ENCODE results near the gene APPBP2.
A peak's percentile ranks its signal among the peaks of the same experiment; 100 is the strongest.
"Not testable (repeated sequence)": the region's sequence is repeated elsewhere in the genome, so short reads cannot be mapped to it uniquely, and the experiment has no call there.

APPBP2 gene

GRCh38 chr17:60525685-60526514 lies at the start of gene APPBP2:
Gene APPBP2 (minus strand): TSS chr17:60526242. CDS start chr17:60525931, 311 bp downstream.
- peak; percentile 85 to 93 (median 87) for DNase-seq

DNA sequence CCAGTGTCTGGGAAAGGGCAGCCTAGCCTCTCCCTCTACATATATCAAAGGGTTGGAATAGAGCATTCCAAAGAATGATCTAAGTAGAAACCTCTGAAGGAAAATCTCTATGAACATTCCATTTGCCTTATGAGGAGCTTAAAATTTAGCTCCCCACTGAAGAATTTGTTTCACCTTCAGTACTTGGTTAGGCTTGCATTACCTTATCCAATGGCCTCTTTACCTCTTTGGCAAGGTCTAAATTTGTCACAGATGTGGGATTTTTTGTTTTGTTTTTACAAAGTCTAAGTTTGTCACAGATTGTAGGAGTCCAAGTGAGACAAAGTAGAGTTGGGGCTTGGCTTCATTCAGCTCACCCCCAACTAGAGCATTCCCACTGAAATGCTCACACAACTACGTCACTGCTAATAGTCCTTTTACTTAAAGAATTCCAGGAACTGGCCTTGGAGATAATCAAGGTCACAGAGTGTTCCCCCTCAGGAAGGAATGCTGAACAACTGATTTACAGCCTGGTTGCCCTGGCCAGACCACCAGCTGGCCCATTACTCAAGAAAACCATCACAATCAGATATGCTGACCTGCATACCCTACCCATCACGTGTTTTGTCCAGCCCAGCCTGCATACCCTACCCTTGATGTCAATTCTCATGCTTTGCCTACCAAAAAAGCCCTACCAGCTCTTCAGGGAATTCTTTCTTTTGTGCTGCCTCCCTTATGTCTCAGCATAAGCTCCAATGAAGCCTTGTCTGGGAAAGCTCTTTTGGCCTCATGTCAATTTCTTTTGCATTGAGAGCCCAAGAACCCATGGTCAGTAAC lies 47.4 kb upstream of the APPBP2 start:
- no peak for DNase-seq

GRCh38 chr17:60565233-60565632 lies 39.2 kb upstream of the APPBP2 start:
- DNase-seq: no peak

DNA sequence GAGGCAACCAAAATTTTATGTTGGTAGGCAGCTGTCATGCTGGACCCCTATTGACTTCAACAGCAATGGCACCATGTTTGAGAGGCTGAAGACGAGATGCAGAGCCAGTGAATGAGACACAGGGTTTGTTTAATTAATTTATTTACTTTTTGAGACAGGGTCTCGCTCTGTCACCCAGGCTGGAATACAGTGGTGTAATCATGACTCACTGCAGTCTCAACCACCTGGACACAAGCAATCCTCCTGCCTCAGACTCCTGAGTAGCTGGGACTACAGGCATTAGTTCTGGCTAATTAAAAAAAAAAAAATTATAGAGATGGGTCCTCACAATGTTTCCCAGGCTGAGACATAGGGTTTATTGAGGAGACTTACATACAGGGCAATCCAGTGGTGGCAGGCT lies 37.7 kb upstream of the APPBP2 start:
- no peak for DNase-seq

DNA sequence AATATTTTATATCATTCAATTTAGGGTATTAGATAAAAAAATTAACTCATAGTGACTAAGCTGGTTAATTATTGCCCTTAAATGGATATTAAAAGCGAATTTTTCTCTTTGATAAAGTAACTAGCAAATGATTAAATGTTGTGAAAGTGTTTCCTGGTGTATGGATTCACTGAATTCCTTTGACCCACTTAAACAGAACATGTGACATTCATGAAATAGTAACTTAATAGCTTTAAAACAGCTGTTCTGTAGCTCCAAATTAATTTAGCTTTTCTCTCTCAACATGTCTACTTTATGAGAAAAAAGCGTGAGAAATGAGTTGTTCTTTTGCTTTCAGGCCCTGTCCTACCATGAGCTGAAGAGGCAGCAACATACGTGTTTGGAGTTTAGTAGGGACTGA lies 36.4 kb upstream of the APPBP2 start:
- DNase-seq: no peak

DNA sequence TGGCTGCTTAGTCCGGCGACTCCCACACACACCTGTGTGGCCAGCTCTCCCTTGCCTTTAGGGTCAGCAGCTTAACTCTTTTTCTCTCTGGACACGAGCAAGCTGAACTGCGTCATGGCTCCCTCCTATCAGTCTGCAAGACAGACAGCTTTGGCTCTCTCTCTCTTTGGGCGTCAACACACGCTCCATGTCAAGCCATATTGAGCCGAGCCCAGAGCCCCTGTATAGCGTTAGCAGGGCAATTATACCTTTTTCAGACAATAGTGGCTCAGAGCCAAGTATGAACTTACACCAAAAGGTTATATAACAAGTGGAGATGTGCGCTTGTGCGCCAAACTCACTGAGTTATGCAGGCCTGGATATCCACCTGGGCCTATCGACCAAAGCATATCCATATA lies 34.8 kb upstream of the APPBP2 start:
- no peak for DNase-seq

DNA sequence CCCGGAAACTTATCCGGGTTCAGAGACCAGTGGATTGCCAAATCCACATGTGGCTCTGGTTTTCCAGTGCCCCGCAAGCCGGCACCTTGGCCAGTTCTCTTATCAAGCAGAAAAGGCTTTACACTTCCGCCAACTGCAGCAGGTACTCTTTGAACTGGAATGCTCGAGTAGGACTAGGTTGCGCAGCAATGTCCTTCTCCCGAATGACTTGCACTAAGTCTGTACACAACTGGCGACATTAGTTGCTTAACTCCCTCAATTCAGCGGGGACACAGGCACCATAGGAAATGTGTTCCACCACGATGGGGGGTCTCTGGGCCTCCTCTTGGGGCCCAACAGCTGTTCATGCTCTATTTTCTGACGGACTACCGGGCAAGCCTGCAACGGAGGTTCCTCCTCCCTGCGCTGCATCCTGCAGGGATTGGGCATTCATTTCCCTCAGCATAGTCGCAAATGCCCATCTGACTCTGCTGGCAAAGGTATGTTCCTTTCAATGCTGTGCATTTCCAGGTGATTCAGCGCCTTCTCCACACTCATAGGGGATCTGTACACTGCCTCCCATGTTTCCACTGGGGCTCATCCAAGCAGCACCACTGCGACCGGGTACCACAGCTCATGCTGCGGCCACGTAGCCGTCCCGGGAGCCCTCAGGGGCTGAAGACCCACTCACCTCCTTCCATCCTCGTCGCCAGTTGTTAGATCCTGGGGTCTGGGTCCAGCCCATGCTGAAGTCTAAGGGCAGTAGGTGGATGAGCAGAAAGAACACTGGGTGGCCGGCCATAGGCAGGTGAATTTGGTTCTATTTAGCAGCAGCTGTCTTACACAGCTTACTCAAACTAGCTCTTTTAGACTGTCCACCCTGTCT lies 34.2 kb upstream of the APPBP2 start:
- no peak for DNase-seq

- no peak for DNase-seq
These were observed 33.6 kb upstream of the APPBP2 start for GRCh38 chr17:60559659-60559994.

DNA sequence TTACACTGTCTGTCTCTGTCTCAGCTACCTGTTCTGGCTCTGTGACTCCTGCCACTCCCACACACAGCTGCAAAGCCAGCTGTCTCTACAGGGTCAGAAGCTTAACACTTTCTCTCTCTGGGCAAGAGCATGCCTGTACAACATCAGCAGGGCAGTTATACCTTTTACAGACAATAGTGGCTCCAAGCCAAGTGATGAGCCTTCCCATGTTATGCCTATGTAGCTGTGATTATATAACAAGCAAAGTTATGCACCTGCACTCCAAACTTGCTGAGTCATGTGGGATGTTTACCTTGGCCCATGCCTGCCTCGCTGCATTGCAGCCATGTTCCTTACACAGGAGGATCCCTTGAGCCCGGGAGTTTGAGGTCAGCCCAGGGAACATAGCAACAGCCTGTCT lies 31.8 kb upstream of the APPBP2 start:
- no peak for DNase-seq

GRCh38 chr17:60555786-60556185 lies 29.7 kb upstream of the APPBP2 start:
- DNase-seq: no peak

GRCh38 chr17:60554377-60554788 lies 28.3 kb upstream of the APPBP2 start:
- no peak for DNase-seq

GRCh38 chr17:60552255-60552654 lies 26.2 kb upstream of the APPBP2 start:
- DNase-seq: not testable (repeated sequence)

DNA sequence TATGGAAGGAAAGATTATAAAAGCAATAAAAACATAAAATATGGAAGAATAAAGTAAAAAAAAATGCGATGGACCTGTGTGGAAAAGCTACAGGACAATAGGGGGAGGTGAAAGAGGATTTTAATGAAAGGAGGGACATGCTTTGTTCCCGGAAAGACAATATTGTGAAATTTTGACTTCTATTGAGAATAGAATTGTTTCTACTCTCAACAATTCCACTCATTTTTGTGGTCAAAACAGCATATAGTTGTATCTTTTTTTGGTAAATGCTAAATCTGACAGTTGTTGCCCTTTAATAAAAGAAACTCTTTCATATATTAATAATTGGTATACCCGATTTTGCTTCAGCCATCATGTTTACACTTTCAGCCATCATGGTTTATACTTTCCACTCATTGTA lies 22.9 kb upstream of the APPBP2 start:
- no peak for DNase-seq

- no peak for DNase-seq
These were observed 19.6 kb upstream of the APPBP2 start for GRCh38 chr17:60545465-60546191.

DNA sequence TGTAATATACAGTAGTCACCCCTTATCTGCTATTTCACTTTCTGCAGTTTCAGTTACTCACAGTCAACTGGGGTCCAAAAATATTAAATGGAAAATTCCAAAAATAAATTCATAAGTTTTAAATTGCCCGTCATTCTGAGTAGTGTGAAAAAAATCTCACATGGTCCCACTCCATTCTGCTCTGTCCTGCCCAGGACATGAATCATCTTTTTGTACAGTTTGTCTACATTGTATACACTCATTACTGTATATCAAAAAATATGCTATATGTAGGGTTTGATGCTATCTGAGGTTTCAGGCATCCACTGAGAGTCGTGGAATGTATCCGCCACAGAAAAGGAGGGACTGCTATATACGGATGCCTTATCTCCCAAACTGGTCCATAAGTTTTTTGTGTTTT lies 16.0 kb upstream of the APPBP2 start:
- no peak for DNase-seq

DNA sequence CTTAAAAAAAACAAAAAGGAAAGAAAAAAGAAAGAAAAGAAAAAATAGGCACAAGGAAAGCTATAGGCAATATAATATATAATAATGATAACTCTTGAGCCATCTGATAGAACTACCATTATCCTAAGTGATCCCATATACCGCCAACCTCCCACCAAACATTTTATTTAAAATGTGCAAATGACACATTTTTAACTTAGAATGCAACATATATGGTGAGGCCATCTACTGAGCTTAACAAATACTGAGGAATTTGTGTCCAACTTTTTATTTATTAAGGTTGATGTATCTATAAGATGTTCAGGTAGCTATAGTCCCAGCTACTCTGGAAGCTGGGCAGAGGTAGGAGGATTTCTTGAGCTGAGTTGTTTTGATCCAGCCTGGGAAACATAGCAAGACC lies 14.4 kb upstream of the APPBP2 start:
- no peak for DNase-seq

GRCh38 chr17:60539807-60540206 lies 13.8 kb upstream of the APPBP2 start:
- no peak for DNase-seq

DNA sequence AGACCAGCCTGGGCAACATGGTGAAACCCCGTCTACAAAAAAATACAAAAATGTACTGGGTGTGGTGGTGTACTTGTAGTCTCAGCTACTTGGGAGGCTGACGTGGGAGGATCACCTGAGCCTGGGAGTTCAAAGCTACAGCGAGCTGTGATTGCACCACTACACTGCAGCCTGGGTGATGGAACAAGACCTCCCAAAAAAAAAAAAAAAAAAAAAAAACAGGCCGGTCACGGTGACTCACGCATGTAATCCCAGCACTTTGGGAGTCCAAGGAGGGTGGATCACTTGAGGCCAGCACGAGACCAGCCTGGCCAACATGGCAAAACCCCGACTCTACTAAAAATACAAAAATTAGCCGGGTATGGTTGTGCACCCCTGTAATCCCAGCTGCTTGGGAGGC lies 12.7 kb upstream of the APPBP2 start:
- DNase-seq: no peak

DNA sequence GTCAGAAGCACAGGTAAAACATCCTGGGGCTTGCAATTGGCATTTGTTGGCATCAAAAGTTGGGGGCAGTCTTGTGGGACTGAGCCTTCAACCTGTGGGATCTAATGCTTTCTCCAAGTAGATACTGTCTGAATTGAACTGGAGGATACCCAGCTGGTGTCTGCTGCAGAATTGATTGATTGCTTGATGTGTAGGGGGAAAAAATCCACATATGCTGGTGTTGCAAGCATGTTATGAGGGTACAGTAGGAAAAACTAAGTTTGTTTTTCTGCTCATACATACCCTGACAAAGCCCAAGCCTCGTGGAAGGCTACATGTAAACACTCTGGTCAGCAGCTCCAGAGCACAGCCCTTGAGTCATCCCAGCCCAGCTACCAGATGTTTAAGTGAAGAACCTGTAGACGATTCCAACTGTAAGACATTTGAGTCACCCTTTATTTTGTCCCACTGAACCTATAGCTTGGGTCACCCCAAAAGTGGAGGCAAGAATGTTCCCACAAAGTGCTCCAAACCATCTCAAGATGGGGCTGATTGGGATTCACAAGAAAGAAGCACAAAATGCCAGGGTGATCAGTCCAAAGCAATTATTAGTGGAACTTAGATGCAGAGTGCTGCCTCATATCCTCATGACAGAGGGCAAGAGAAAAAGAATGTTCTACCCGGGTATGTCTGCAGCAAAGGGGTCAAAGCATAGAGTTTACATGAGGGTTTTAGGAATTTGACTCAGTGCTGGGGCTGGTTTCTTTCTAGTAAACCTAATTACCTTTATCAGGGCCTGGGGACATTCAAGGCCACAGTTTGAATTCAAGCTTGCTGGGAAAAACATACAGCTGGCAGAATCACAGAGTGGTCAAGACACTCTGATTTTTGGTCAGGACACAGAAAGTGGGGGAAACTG lies 9.6 kb upstream of the APPBP2 start:
- no peak for DNase-seq

- no peak for DNase-seq
These were observed 8.6 kb upstream of the APPBP2 start for GRCh38 chr17:60534613-60535157.

DNA sequence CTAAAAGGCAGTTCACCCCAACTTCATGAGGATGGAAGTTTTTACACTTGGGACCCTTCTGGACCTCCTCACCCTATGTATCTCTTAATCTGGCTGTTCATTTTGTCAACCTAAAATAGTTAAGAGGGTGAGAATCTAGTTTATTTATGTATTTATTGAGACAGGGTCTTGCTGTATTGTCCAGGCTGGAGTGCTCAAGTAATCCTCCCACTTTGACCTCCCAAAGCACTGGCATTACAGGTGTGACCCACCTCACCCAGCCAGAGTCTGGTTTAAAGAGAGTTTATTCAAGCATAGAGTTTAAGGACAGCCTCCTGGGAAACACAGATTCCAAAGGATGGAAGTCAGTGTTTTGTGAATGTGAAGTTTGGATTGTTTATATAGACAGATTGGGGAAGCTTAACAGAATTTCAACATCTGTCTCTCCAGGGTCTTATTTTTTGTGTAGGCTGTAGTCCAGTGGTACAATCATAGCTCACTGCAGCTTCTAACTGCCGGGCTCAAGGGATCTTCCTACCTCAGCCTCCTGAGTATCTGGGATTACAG lies 8.0 kb upstream of the APPBP2 start:
- DNase-seq: no peak

All from suppressor macrophage treated with lipopolysaccharide for 1 hour (primary cell).